GM21717 (cell line): ENCODE measurements around the gene SHOC2.

Experiments
- ATAC-seq: cut with Tn5 transposase; IDR thresholded peaks from one replicate; pipeline ENCODE4 v1.9.1; 2021; ENCODE audit warnings: mild to moderate bottlenecking, moderate library complexity; ENCODE audit not compliant: unreplicated experiment

SHOC2 gene

DNA sequence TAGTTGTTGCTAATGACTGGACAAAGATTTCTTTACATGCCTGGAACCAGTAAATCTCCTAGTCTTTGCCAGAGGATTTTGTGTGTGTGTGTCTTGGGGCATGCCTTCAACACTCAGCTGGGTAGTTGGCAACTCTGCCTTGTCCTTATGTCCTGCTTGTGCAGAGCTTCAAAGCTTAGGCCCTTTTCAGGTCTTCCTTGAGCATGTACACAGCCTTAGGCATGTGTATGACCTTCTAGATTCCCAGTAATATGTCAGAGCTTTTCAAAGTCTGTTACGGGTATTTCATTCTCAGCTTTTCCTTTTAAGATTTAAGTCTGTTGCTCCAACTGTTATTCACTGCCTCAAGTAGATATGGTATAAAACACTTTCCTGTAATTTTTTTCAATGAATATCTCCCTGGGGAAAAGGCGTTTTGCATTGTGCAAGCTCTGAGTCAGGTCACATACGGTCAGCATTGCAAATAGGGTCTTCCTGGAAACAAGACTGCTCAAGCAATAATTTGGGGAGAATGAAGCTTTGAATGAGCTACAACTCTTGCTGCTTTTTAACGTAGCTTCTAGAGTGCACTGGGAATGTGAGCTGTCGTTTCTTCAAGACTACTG, 25.5 kb downstream of the SHOC2 start:
- ATAC-seq = no peak

DNA sequence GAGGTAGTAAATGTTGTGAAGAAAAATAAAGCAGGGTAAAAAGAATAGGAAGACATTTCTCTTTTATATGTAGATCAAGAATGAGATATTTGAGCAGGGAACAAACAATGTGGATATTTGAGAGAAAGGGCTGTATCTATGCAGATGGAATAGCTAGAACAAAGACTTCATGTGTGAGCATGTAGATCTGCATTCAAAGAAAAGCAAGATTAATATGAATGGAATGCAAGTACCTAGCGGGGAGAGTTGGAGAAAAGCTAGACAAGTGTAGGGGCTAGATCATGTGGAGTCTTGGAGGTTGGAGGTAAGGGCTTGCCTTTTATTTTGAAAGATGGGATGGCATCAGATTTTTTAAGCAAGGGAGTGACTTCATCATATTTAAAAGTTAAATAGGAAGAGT, 27.1 kb downstream of the SHOC2 start:
- ATAC-seq = no peak

DNA sequence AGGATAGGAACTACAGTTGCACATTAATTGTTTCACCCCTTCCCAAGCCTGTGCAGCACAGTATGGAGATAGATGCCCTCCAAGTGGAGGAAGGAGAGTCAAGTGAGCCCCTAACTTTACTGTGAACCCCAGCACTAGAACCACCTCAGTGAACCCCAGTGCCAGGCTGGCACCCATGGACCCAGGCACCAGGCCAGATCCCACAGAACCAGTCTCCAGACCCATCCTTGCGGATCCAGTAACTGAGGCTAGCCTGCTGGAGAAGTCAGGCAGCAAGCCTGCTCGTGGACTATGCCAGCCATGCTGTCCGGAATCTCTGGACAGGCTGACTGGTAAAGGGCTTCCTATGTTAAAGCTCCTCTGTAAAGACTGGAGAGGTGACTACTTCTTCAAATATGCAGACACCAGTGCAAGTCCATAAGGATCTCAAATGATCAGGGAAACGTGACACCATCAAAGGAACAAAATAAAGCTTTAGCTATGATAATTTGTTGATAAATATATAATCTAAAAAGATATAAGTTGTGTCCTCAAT, 27.7 kb downstream of the SHOC2 start:
- ATAC-seq = no peak

DNA sequence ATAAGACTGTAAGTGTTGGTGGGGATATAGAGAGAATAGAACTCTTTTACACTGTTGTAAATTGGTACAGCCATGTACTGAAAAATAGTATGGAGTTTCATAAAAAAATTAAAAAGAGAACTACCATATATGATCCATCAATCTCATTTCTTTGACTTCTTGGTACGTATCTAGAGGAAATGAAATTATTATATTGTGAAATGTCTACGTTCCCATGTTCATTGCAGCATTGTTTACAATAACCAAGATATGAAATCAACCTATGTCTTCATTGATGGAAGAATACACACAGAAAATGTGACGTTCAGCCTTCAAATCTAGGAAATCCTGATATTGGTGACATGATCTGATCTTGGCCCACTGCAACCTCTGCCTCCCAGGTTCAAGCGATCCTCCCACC, 32.0 kb downstream of the SHOC2 start:
- no peak for ATAC-seq

DNA sequence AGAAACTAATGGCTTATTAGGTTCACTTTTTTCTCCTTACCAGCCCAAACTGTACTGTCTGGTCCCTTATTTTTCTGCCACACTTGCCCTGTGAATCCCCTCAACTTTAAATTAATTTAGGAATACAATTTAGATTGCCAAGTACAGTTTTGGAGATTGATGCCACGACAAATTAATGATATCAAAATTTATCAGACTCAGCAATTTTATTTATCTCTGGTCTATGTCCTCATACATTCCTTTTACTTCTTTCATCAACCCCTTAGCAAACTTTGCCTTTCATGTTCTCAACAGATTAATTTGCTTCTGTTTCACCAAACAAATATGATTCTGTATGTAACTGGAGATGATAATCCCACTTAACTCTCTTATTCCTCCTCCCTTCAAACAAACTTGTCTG, 38.2 kb downstream of the SHOC2 start:
- ATAC-seq = no peak

DNA sequence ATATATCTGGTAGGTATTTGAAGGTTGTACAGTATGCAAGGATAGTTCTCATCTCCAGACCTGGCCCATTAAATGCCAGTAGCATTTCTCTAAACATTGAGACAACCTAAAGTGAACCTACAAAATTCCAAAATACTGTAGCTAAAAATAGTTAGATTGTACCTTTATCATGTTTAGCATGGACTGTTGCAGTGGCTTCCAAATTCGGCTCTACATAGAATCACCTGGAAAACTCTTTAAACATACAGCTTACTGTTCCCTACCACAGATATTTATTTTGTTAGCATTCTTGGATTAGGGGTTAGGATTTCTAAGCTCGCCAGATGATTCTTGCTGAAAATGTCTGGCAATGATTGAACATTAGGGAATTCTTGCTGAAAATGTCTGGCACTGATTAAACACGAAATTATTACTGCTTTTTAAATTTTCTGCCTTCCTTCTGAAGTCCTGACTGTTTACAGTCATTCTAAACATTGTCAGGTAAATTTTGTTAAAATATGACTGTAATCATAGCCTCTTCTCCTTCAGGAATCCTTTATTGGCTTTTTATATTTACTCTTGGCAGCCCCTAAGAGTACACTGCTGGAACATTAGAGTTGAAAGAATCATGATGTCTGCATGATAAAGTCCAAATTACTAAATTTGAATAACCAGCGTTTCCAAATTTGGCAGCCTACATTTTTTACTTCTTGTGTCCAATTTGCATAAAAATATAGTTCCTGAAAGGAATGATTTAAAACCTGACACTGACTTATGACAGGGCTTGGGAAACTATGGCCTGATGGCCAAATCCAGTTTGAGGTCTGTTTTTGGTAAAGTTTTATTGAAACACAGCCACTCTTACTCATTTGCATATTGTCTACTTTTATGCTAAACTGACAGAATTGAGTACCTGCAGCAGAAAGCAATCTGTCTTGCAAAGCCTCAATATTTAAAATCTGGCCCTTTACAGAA, 40.3 kb downstream of the SHOC2 start:
- no peak for ATAC-seq

DNA sequence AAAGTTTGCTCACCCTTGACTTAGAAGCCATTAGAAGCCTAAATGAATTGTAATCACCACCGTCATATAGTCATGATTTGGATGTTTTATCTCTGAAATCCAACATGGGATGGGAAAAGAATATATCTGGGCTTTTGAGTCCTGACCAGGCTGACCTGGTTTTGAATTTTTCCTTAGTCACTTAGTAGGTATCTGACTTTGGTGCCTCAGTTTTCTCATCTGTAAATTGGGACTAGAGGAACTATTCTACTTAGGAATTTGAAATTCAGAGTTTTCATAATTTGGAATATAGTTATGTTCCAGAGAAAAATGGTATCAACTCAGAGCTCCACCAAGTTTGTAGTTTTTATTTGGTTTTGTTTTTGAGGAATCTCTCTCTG, 40.9 kb downstream of the SHOC2 start:
- no peak for ATAC-seq

DNA sequence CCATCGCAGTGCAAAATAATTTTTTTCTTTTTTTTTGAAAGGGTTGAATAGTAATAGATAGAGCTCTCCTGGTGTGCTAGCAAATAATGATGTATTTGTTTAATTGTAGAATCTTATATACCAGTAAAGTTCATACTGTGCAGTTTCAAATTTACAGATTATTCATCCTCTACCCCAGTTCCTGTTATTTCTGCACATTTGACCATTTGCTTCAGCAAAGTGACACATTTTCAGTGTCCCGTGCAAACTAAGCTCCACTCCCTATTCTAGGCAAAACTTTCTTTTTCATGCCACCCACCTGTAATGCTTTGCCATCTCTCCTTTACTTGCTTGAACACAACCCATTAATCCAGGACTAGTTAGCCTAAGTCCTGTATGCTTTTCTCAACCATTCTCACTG, 43.0 kb downstream of the SHOC2 start:
- no peak for ATAC-seq

DNA sequence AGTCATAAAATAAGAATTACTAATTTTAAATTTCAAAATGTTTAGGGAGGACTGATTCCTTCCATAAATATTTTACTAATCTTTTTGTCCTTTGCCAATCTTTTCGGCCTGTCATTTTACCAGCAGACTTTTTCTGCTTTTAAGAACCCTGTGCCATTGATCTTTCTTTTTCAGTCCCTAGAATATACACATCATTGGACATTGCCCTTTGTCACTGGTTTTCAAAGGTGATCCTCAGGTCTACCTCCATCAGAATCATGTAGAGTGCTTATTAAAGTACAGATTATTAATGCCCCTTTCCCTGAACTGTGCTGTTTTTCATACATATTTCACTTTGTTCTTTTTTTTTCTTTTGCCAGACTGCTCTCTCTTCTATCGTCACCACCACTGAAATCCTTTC, 43.8 kb downstream of the SHOC2 start:
- ATAC-seq = no peak

DNA sequence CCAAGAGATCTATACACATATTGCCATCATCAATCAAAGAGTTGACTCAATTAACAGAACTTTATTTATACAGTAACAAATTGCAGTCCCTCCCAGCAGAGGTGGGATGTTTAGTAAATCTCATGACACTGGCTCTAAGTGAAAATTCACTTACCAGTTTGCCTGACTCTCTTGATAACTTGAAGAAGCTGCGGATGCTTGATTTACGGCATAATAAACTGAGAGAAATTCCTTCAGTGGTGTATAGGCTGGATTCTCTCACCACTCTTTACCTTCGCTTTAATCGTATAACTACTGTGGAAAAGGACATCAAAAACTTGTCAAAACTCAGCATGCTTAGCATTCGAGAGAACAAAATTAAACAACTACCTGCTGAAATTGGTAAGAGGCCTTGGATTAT, 45.3 kb downstream of the SHOC2 start:
- no peak for ATAC-seq

DNA sequence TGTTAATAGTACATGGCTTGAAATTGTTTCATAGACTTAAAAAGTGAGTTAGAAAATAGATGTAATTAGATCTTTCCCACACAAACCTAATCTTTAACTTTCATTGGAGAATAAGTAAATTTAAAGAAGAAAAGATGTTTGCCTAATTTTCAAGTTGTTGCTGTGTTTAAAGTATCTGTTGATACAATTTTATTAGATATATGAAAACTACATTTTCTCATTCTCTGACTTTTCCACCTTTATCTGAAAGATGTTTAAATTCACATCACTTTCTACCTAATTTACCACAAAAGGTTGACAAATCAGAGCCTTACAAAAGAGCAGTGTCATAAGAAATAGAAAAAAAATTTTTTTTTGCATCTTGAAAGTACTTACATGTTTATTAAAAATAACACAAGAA, 45.8 kb downstream of the SHOC2 start:
- no peak for ATAC-seq

DNA sequence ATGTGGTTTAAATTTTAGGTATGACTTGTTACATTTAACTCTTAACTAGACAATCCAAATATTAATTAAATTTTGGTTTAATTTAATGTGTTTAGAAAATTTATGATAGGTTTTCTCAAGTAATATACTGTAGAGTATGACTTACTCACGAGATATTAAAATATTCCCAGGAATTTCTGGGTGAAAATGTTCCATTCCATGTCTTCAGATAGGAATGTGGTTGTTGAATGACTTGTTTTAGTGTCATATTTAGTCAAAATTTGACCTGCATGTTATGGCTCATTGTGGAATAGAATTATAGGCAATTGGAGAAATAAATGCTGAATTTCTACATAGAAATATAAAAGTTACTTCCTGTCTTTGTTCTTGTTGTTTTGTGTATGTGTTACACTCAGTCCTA, 46.7 kb downstream of the SHOC2 start:
- no peak for ATAC-seq

DNA sequence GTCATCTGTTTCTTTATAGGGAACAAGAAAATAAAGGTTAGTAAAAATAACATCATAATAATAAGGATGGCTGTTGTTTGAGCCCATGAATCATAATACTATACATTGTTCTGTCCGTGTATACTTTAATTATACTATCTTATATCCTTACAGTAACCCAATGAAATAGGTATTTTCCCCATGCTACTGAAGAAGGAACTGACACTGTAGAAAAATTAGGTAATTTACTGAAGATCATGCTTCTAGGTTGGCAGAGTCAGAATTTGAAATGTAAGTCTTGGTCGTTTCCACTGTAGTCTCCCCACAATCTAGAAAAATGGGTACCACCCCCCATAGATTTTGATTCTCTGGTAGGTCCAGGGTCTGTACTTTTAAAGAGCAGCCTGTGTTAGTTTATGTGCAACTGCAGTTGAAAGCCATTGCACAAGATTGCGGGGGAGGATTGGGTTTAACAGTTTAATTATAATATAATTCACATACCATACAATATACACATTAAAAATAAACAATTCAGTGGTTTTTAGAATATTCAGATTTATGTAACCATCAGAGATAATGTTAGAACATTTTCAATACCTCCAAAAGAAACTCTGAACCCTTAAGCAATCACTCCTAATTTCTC, 47.7 kb downstream of the SHOC2 start:
- ATAC-seq = peak; percentile 36

DNA sequence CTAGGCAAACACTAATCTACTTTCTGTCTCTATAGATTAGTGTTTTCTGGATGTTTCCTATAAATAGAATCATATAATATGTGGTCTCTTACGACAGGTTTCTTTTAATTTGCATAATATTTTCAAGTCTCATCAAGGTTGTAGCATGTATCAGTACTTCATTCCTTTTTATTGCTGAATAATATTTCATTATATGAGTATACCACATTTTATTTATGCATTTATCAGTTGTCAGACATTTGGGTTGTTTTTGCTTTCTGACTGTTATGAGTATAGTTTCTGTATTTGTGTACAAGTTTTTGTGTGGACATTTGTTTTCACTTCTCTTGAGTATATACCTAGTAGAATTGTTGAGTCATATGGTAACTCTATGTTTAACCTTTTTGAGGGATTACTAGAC, 48.2 kb downstream of the SHOC2 start:
- ATAC-seq = peak; percentile 72

DNA sequence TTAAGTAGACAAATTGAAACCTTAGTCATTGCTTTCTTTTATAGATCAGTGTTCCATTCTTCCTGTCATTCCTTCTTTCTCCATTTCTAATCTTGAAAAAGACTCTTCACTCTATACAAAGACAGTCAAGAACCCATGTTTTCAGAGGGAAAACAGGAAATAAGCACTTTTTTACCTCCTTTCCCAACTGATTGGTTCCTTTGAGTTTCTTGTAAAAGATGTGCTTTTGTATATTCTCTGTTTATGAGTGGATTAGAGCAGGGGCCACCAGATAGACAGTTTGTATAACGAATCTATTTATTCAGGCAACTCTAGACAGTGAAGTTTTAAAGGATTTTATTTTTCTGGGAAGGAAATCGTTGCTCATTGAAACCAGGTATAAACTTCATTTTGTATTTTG, 49.8 kb downstream of the SHOC2 start:
- ATAC-seq = no peak

DNA sequence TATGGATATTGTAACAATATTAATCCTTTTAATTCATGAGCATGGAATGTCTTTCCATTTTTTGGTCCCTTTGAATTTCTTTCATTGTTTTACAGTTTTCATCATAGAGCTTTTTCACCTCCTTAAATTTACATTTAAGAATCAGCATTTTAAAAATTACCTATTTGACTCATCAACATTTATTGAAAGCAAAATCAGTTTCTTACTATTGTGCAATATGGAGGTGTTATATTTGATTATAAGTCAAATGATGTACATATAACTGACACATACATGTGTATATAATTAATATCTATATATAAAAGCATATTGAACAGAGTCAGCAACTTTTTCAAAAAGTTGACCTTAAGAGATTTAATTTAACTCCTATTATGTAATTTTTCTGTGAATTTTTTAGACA, 52.2 kb downstream of the SHOC2 start:
- ATAC-seq = no peak

DNA sequence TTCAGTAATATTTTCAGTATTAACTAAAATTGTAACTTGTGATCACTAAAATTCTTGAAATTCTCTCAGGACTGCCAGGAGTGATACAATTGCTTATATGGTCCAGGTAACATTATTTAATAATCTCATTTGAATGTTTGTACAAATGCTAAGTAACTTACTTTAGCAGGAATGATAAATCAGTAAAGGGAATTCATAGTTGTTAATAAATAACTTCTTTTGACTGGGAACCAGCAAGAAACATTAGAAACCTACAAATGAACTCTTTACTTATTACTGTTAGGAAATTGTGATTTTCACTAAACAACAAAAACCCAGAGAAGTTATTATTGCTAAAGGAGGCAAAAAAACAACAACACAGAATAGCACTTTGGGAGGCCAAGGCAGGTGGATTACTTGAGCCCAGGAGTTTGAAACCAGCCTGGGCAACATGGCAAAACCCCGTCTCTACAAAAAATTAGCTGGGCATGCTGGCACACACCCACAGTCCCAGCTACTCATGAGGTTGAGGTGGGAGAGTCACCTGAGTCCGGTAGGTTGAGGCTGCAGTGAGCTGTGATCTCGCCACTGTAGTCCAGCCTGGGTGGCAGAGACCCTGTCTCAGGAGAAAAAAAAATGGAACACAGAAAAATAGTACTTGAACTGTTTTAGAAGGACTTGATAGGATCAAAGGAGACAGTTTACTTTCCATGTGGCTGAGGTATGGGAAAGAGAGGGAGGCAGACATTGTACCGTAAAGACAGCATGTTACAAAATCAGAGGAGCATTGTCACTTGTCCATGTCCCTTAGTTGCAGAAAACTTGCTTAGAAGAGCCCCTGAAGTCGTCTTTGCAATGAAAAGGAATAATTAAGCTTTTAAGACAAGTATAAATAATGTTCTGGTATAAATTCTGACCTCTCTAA, 53.1 kb downstream of the SHOC2 start:
- ATAC-seq = no peak

DNA sequence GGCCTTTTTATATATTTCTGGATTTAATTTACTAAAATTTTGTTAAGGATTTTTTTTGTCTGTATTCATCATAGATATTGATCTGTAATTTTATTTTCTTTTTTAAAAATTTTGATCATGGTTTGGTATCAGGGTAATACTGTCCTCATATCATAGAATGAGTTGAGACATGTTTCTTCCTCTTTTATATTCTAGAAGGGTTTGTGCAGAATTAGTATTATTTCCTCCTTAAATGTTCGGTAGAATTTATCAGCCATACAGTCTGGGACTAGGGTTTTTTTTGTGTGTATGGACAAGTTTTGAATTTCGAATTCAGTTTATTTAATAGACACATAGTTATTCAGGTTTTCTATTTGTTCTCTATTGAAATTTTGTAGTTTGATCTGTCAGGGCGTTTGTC, 54.0 kb downstream of the SHOC2 start:
- no peak for ATAC-seq

DNA sequence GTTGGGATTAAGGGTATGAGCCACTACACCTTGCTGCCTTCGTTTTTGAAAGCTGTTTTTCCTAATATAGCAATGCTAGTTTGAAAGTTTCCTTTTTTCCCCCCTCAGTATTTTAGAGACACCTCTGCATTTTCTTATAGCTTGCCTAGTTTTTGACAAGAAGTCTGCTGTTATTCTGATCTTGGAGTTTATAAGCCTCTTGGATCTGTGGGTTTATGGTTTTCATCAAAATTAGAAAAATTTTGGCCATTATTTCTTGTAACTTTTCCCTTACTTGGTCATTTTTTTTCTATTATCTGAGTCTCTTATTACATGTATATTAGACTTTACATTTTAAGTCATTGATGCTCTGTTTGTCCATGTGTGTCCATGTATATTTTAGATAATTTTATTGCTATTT, 57.2 kb downstream of the SHOC2 start:
- no peak for ATAC-seq

DNA sequence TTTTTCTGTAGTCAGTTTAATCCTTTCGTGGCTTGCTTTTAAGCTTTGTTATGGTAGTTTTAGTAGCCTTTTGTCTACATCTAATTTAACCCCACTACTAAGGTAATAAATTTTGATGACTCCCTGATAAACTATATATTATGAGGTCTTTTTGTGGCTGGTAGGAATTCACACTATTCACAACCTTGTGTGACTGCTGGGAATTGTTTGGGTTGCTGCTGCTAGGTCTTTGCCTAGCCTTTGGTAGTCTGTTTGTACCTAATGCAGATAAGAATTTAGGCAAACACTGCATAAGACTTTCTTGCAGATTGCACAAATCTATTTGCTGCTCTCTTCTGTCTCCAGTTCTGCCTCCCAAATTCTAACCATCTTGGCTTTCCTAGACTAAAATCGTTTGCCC, 58.3 kb downstream of the SHOC2 start:
- ATAC-seq = no peak

DNA sequence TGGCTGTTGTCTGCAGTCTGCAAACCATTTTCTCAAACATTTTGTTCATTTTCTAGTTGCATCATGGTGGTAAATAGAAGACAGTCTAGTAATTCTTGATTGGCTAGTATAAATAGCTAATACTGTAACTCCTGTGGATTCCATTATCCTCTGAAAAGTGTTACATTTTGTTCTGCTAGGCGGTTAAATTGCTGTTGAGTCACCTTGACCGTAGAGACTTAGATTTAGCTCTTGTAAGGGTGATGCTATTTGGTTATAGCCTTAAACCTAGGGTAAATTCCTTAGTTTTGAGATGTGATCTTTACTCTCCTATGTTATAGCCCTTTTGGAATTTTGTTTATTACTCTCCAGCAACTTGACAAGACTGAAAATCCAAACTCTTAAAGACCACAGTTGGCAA, 58.8 kb downstream of the SHOC2 start:
- ATAC-seq = no peak
